CD14-positive monocyte (primary cell): ENCODE measurements around the gene ZNF318. TPM values are rescaled to one million over a fixed set of nuclear protein-coding genes. Genes with fewer than 3 reads are reported as not detected.
"Not testable (repeated sequence)": the region's sequence is repeated elsewhere in the genome, so short reads cannot be mapped to it uniquely, and the experiment has no call there.

ENCODE experiments used
- DNase-seq, 3 donors: peaks; one replicate each; pipeline ENCODE4 v3.0.0-alpha.2; 2011 to 2022
- H2AFZ ChIP-seq: 2 replicates; pipeline ENCODE4 v1.6.0; 2012; ENCODE audit warnings: mild to moderate bottlenecking, low read depth, low read length, inconsistent platforms; ENCODE audit not compliant: insufficient read depth, poor library complexity, severe bottlenecking
- H3K27ac ChIP-seq, 2 donors: 1 replicate in 1 of 2; 2 replicates in 1 of 2; pipeline ENCODE4 v1.5.1; 2012 to 2013; ENCODE audit warnings: low read length in 2 of 2, control low read depth in 1 of 2, inconsistent platforms in 1 of 2, low read depth in 1 of 2, mild to moderate bottlenecking in 1 of 2
- H3K27me3 ChIP-seq, 2 donors: one replicate each; pipeline versions ENCODE4 v1.6.0 to v1.6.1; 2011 to 2013; ENCODE audit warnings: low read length in 2 of 2; ENCODE audit not compliant: control insufficient read depth in 2 of 2, insufficient read depth in 2 of 2
- H3K36me3 ChIP-seq, 2 donors: replicated peaks in 1 of 2; 1 replicate in 1 of 2; 2 replicates in 1 of 2; pipeline versions ENCODE4 v1.5.1 to v1.6.1; 2012 to 2013; ENCODE audit warnings: low read length in 2 of 2, control low read depth in 1 of 2, inconsistent platforms in 1 of 2, mild to moderate bottlenecking in 1 of 2; ENCODE audit not compliant: insufficient read depth in 2 of 2, control insufficient read depth in 1 of 2
- H3K4me1 ChIP-seq, 2 donors: 1 replicate in 1 of 2; 2 replicates in 1 of 2; pipeline versions ENCODE4 v1.5.1 to v1.6.1; 2012 to 2013; ENCODE audit warnings: low read length in 2 of 2, control low read depth in 1 of 2, inconsistent platforms in 1 of 2, mild to moderate bottlenecking in 1 of 2, moderate library complexity in 1 of 2; ENCODE audit not compliant: insufficient read depth in 2 of 2, control insufficient read depth in 1 of 2
- H3K4me2 ChIP-seq: replicated peaks from 2 replicates; pipeline ENCODE3; 2012; ENCODE audit warnings: low read length, moderate library complexity, mild to moderate bottlenecking; ENCODE audit not compliant: poor library complexity, severe bottlenecking; ENCODE audit errors: extremely low read depth
- H3K4me3 ChIP-seq, 3 experiments: fragments of 200-600 bp in 1 of 3; sonication (generic) in 1 of 3; replicated peaks in 1 of 3; 1 replicate in 2 of 3; 2 replicates in 1 of 3; pipeline ENCODE4 v1.5.1; 2011 to 2013; ENCODE audit warnings: low read length in 3 of 3, mild to moderate bottlenecking in 3 of 3, control low read depth in 2 of 3, low read depth in 2 of 3, inconsistent platforms in 1 of 3, moderate library complexity in 1 of 3
- H3K79me2 ChIP-seq: 2 replicates; pipeline ENCODE4 v1.6.0; 2012; ENCODE audit warnings: mild to moderate bottlenecking, control low read depth, inconsistent platforms, low read length, moderate library complexity; ENCODE audit not compliant: insufficient read depth
- H3K9ac ChIP-seq: 2 replicates; pipeline ENCODE4 v1.6.0; 2017; ENCODE audit warnings: low read length, mild to moderate bottlenecking; ENCODE audit not compliant: insufficient read depth, poor library complexity, severe bottlenecking
- H3K9me3 ChIP-seq, 2 donors: replicated peaks in 1 of 2; 1 replicate in 1 of 2; 2 replicates in 1 of 2; pipeline versions ENCODE4 v1.5.1 to v1.6.1; 2012 to 2013; ENCODE audit warnings: low read length in 2 of 2, control low read depth in 1 of 2; ENCODE audit not compliant: control insufficient read depth in 1 of 2, insufficient read depth in 1 of 2
- H4K20me1 ChIP-seq: 2 replicates; pipeline ENCODE4 v1.6.0; 2012; ENCODE audit warnings: mild to moderate bottlenecking, low read length, control low read depth, moderate library complexity; ENCODE audit not compliant: insufficient read depth
- H3K27ac Mint-ChIP-seq, 7 donors: one replicate each; pipeline ENCODE4 v1.8.0; 2020; ENCODE audit warnings: mild to moderate bottlenecking in 7 of 7, mixed read lengths in 7 of 7, moderate library complexity in 6 of 7, inconsistent platforms in 2 of 7
- H3K27me3 Mint-ChIP-seq, 3 donors: one replicate each; pipeline ENCODE4 v1.8.0; 2021 to 2022; ENCODE audit warnings: low read depth in 3 of 3, mild to moderate bottlenecking in 3 of 3, mixed read lengths in 3 of 3, moderate library complexity in 3 of 3, inconsistent platforms in 1 of 3
- H3K36me3 Mint-ChIP-seq, 2 donors: one replicate each; pipeline ENCODE4 v1.8.0; 2020; ENCODE audit warnings: mixed read lengths in 2 of 2, inconsistent platforms in 1 of 2, mild to moderate bottlenecking in 1 of 2
- H3K4me1 Mint-ChIP-seq: one replicate; pipeline ENCODE4 v1.8.0; 2020; ENCODE audit warnings: mild to moderate bottlenecking, mixed read lengths
- H3K4me3 Mint-ChIP-seq, 2 donors: one replicate each; pipeline ENCODE4 v1.8.0; 2020; ENCODE audit warnings: mild to moderate bottlenecking in 2 of 2, mixed read lengths in 2 of 2, moderate library complexity in 1 of 2
- H3K9me3 Mint-ChIP-seq, 7 donors: one replicate each; pipeline ENCODE4 v1.8.0; 2020 to 2022; ENCODE audit warnings: mixed read lengths in 7 of 7, mild to moderate bottlenecking in 6 of 7, moderate library complexity in 6 of 7, inconsistent platforms in 2 of 7
- WGBS: methylation state at CpG from one replicate; pipeline ENCODE4 v1.1.5; 2013; ENCODE audit warnings: missing lambda C conversion rate; ENCODE audit not compliant: insufficient coverage; 5-methylcytosine and 5-hydroxymethylcytosine counted together
- intact Hi-C, 2 donors: fragments of 100-400 bp; cut with micrococcal nuclease; formaldehyde crosslinking; loops; one replicate each; pipeline versions ENCODE4 v1.15.0 to v1.15.1; 2023
- polyA plus RNA-seq, 3 donors: library from polyadenylated mRNA; depleted of rRNA in 1 of 3; unstranded in 2 of 3; stranded (reverse) in 1 of 3; fragments of 300-500 nt in 2 of 3; fragments of >200 nt in 1 of 3; fragmentation: Illumina TruSeq in 2 of 3; gene quantifications; 1 replicate in 2 of 3; 2 replicates in 1 of 3; pipeline ENCODE4 v1.2.3, GENCODE V29; 2012 to 2021
- TF ChIP-seq, protein P1 (sequence below): fragments of 200-600 bp; IDR thresholded peaks from one replicate; pipeline ENCODE4 v1.8.0; 2022; ENCODE audit warnings: antibody characterized with exemption, mild to moderate bottlenecking

The ZNF318 gene
- polyA plus RNA-seq, 3 donors = 3.2 to 19.4 (median 3.6) TPM

DNA sequence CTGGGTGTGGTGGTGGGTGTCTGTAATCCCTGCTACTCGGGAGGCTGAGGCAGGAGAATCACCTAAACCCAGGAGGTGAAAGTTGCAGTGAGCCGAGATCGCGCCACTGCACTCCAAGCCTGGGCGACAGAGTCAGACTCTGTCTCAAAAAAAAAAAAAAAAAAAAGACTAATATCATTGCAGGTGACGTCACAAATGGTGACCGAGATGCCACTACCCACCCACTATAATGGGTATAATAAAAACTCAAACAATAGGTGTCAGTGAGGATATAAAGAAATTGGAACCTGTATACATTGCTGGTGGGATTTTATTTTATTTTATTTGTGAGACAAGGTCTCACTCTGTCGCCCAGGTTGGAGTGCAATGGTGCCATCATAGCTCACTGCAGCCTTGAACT is 45.8 kb upstream of the ZNF318 start:
- H3K9ac ChIP-seq, H3K36me3 Mint-ChIP-seq, H3K4me3 Mint-ChIP-seq, H3K4me1 Mint-ChIP-seq, H3K4me1 ChIP-seq, DNase-seq, H3K4me3 ChIP-seq, H3K27ac Mint-ChIP-seq, H3K79me2 ChIP-seq, H3K36me3 ChIP-seq, H3K4me2 ChIP-seq, H3K27ac ChIP-seq, intact Hi-C loops, H3K27me3 ChIP-seq, H2AFZ ChIP-seq, H4K20me1 ChIP-seq: not testable (repeated sequence)
- H3K27me3 Mint-ChIP-seq = peaks cover 12 to 32% (median 15%) of the 10 kb centered on the region in 3 donors
- H3K9me3 Mint-ChIP-seq = peaks cover 0 to 16% (median 11%) of the 10 kb centered on the region in 7 donors
- peaks cover 0 to 15% of the 10 kb centered on the region in 2 donors for H3K9me3 ChIP-seq
- 100% methylated on average over 1 of the region's 8 CpGs for WGBS

DNA sequence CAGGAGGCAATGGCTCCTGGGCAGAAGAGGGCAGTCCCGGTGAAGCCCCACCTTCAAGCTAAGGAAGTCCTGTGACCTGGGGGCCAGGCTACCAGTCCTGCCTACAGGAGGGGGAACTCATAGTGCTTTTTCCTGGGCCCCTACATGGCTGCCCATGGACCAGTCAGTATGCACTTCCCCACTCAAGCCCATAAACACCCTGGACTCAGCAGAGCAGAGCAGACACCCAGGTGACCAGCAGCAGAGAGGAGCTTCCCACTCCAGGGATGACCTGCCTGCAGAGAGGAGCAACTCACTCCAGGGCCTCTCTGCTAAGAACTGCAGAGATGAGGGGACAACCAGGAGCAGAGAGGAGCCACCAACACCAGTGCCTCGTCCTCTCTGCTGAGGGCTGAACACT is 43.6 kb upstream of the ZNF318 start:
- WGBS = 100% methylated on average over 2 of the region's 2 CpGs
- intact Hi-C loops = no loop called here

More for the DNA sequence above, 43.6 kb upstream of the ZNF318 start:
- DNase-seq = no peak
- Histone ChIP-seq H2AFZ (no peak overlapping the region), H3K4me1 (no peaks in the 10 kb centered on the region), H3K27me3 (peaks cover 0 to 5% of the 10 kb centered on the region in 2 donors), H4K20me1 (no peaks in the 10 kb centered on the region), H3K4me3 (no peak overlapping the region), H3K9ac (no peak overlapping the region), H3K36me3 (no peaks in the 10 kb centered on the region), H3K4me2 (no peak overlapping the region), H3K9me3 (peaks cover 0 to 15% of the 10 kb centered on the region in 2 donors), H3K27ac (no peak overlapping the region), H3K79me2 (no peaks in the 10 kb centered on the region)
- Mint-ChIP-seq H3K4me3 (no peak overlapping the region), H3K9me3 (peaks cover 0 to 14% (median 11%) of the 10 kb centered on the region in 7 donors), H3K36me3 (no peaks in the 10 kb centered on the region), H3K27me3 (peaks cover 7 to 26% (median 10%) of the 10 kb centered on the region in 3 donors), H3K4me1 (no peaks in the 10 kb centered on the region), H3K27ac (no peak overlapping the region)
- TF ChIP-seq, protein P1, sequence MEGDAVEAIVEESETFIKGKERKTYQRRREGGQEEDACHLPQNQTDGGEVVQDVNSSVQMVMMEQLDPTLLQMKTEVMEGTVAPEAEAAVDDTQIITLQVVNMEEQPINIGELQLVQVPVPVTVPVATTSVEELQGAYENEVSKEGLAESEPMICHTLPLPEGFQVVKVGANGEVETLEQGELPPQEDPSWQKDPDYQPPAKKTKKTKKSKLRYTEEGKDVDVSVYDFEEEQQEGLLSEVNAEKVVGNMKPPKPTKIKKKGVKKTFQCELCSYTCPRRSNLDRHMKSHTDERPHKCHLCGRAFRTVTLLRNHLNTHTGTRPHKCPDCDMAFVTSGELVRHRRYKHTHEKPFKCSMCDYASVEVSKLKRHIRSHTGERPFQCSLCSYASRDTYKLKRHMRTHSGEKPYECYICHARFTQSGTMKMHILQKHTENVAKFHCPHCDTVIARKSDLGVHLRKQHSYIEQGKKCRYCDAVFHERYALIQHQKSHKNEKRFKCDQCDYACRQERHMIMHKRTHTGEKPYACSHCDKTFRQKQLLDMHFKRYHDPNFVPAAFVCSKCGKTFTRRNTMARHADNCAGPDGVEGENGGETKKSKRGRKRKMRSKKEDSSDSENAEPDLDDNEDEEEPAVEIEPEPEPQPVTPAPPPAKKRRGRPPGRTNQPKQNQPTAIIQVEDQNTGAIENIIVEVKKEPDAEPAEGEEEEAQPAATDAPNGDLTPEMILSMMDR = no peak
